ENCODE results near the gene RASD2.

DNA sequence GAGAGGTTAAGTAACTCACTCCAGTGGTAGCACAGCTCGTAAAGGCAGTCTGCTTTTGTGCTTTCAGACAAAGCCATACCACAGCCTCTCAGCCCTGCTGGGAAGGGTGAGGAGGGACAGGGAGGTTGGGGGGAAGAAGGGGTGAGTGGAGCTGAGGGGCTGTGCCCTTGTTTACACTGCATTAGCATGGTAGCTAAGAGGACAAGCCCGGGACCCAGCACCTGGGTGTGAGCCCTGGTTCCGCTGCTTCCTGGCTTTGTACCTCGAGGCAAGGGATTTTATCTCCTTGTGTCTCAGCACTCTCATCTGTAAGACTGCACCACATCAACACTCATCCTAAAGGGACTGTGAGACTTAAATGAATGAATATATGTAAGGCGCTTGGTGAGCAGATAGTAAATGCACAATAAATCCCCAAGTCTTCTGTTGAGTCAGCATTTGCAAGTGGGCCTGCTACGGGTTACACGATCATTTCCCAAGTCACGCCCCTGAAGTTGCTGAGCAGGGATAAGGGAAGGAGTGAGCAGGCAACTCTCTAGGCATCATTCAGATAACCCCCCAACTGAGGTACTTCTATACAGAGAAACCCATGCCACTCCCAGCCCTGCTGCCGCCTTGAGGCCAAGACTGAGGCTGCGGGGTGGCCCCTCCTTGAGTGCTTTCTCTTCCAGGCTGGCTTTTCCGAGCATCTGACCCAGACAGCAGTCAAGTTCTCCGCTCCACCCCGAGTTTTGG, 7.5 kb downstream of the RASD2 start:
- TF ChIP-seq FOXP2 (optimal IDR thresholded peaks at IDR 0.05; ENCODE audit: control extremely low read depth, extremely low read length, insufficient read depth), result no peak
- no peak for TF ChIP-seq POLR2AphosphoS5 (IDR thresholded peaks at IDR 0.05; ENCODE audit: borderline replicate concordance, low read depth, low read length)
- TF ChIP-seq EZH2 (IDR thresholded peaks at IDR 0.05), result no peak

Measured in SK-N-MC (cell line).